ENCODE results near the gene UGT1A5.
"Not testable (repeated sequence)": the region's sequence is repeated elsewhere in the genome, so short reads cannot be mapped to it uniquely, and the experiment has no call there.

The UGT1A5 gene

DNA sequence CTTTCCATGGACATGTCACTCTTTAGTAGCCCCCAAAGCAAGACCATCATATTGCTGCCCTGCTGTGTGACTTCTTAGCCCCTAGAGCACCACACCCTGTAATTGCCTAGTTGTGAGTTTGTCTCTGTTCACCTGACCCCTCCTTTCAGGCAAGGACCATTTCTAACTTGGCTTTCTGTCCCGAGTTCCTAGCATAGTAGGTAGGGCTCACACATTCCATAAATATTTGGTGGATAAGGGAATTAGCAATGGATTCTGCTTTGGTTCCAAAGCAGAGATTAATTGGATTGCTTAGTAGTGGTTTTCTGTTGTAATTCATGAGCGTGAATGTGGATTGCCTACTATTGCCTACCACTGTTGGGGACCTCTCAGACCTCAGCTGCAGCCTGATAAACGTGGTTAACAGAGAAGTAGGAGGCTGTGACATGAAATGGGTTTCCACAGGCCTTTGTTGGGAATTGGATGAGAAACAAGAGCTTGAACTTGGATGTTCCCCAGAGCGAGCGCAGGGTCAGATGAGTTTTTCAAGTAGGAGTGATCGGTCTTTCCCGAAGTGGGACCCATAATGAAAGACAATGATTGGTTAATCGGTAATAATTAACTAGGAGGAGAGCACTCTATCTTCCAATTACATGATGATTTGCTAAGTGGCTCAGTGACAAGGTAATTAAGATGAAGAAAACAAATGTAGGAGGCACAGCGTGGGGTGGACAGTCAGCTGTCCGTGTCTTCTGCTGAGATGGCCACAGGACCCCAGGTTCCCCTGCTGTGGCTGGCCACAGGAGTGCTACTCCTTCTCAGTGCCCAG, 34.0 kb downstream of the UGT1A5 start:
- no peak for DNase-seq (ENCODE audit: low spot score)

GRCh38 chr2:233747283-233747544, 34.5 kb downstream of the UGT1A5 start:
- DNase-seq (ENCODE audit: low spot score): no peak

DNA sequence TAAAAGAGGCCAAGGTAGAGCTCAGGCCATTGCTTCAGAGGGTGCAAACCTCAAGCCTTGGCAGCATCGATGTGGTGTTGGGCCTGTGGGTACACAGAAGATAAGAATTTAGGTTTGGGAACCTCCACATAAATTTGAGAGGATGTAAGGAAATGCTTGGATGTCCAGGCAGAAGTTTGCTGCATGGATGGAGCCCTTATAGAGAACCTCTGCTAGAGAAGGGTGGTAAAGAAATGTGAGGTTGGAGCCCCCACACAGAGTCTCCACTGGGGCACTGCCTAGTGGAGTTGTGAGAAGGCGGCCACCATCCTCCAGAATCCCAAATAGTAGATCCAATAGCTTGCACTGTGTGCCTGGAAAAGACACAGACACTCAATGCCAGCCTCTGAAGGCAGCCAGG, 38.0 kb downstream of the UGT1A5 start:
- not testable (repeated sequence) for DNase-seq (ENCODE audit: low spot score)

DNA sequence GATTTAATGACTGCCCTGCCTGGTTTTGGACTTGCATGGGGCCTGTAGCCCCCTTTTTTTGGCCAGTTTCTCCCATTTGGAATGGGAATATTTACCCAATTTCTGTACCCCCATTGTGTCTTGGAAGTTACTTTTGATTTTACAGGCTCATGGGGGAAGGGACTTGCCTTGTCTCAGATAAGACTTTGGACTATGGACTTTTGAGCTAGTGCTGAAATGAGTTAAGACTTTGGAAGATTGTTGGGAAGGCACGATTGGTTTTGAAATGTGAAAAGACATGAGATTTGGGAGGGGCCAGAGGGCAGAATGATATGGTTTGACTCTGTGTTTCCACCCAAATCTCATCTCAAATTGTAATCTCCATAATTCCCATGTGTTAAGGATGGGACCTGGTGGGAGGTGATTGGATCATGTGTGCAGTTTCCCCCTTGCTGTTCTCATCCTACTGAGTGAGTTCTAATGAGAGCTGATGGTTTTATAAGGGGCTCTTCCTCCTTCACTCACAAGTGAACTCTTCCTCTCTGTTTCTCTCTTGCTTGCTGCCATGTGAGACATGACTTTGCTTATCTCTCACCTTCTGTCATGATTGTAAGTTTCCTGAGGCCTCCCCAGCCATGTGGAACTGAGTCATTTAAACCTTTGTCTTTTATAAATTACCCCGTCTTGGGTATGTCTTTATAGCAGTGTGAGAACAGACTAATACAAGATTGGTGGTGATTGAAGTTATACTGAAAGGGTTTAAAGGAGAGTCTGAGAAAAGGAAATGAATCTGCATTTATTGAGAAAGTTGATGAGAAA, 38.7 kb downstream of the UGT1A5 start:
- DNase-seq (ENCODE audit: low spot score): not testable (repeated sequence)

- no peak for DNase-seq (ENCODE audit: low spot score)
Measured at GRCh38 chr2:233754872-233755611, 42.3 kb downstream of the UGT1A5 start.

GRCh38 chr2:233756429-233757081, 43.8 kb downstream of the UGT1A5 start:
- DNase-seq (ENCODE audit: low spot score): no peak

- DNase-seq (ENCODE audit: low spot score): no peak
Measured at GRCh38 chr2:233758141-233758540, 45.4 kb downstream of the UGT1A5 start.

DNA sequence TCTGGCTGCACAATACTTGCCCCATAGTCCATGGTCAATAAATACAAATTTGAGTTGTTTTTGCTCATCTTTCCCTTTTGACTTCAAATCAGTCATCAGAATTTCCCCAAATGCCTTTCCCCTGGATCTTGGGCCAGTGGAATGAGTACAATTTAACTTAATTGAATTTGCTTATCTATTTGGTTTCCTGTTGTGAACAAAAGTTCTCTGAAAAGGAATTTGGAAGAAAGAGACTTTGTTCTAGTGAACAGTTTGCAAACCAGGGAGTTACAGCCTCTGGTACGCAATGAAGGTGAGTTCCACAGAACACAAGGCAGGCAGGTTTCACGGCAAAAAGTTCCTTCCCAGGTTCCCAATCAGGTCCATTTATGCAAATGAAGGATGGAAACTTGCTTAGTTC, 46.1 kb downstream of the UGT1A5 start:
- no peak for DNase-seq (ENCODE audit: low spot score)

- DNase-seq (ENCODE audit: low spot score): no peak
Measured at GRCh38 chr2:233760043-233760442, 47.3 kb downstream of the UGT1A5 start, which contains the start of gene UGT1A1. UGT1A1 (plus strand) TSS chr2:233760270; CDS start chr2:233760288, 18 bp downstream.

DNA sequence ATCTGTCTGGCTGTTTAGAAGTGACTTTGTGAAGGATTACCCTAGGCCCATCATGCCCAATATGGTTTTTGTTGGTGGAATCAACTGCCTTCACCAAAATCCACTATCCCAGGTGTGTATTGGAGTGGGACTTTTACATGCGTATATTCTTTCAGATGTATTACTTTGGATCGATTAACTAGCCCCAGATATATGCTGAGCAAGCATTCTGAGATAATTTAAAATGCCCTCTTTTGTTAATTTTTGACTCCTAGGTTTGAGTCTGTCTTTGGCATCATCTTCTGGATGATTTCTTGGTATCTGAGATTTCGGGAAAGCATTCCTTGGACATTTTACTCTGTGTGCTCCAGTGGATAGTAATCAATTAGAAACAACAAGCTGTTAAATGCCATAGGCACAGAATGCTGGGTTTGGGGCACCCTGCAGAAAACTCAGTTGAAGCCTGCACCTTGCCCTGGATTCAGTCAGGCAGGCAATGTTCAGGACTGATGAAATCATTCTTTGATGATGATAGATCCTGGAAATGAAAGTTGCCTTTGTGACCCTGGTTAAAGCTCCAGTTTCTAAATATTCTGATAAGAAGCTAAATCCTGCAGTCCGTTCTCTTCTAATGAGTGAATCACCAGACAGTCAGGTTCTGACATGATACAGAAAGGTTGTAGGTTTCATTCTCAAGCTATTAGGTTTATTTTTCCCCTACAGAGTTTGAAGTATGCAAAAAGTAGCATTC, 48.5 kb downstream of the UGT1A5 start:
- DNase-seq (ENCODE audit: low spot score): no peak

DNA sequence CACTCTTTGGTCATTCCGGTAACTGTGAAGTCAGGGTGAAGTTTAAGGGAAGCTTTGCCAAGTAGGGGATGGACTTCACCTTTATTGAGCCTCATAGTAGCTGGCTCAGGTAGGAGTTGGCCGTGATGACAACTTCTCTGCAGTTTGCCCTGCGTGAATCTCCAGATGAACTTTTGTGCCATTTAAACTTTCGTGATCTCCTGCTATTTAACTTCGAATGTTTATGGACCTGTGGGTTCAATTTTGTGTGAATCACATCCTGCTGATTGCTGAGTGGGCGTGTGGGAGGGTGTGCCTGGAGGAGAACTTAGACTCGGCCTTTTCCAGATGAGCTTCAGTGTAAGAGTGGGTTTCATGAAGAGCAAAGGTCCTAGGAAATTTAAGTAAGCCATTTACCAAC, 51.6 kb downstream of the UGT1A5 start:
- DNase-seq (ENCODE audit: low spot score): peak; percentile 18

GRCh38 chr2:233764761-233765160, 52.1 kb downstream of the UGT1A5 start:
- no peak for DNase-seq (ENCODE audit: low spot score)

- DNase-seq (ENCODE audit: low spot score): no peak
Measured at GRCh38 chr2:233766416-233766815, 53.7 kb downstream of the UGT1A5 start.

GRCh38 chr2:233768076-233768475, 55.4 kb downstream of the UGT1A5 start:
- no peak for DNase-seq (ENCODE audit: low spot score)

DNA sequence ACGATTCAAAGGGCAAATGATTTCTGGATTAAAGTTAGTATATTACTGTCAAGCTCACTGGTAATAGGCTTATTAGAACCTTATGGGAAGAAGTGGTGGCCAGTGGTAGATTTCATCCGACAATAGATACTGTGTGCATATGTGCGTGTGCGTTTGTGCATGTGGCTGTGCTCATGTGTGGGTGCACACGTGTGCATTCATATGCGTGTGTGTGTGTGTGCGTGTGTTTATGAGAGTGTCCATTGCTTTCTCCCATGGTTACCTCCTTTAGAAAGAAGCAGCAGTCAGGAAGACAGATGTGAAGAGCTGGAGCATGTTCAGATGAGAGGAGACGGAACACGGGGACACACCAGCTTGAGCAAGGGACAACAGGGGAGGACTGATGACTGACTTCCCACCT, 56.6 kb downstream of the UGT1A5 start:
- DNase-seq (ENCODE audit: low spot score): no peak

DNA sequence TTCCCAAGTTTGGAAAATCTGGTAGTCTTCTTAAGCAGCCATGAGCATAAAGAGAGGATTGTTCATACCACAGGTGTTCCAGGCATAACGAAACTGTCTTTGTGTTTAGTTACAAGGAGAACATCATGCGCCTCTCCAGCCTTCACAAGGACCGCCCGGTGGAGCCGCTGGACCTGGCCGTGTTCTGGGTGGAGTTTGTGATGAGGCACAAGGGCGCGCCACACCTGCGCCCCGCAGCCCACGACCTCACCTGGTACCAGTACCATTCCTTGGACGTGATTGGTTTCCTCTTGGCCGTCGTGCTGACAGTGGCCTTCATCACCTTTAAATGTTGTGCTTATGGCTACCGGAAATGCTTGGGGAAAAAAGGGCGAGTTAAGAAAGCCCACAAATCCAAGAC, 59.4 kb downstream of the UGT1A5 start:
- no peak for DNase-seq (ENCODE audit: low spot score)

DNA sequence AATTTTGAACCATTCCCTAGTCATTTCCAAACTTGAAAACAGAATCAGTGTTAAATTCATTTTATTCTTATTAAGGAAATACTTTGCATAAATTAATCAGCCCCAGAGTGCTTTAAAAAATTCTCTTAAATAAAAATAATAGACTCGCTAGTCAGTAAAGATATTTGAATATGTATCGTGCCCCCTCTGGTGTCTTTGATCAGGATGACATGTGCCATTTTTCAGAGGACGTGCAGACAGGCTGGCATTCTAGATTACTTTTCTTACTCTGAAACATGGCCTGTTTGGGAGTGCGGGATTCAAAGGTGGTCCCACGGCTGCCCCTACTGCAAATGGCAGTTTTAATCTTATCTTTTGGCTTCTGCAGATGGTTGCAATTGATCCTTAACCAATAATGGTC, 59.9 kb downstream of the UGT1A5 start:
- DNase-seq (ENCODE audit: low spot score): no peak

GRCh38 chr2:233773854-233774253, 61.1 kb downstream of the UGT1A5 start:
- no peak for DNase-seq (ENCODE audit: low spot score)

DNA sequence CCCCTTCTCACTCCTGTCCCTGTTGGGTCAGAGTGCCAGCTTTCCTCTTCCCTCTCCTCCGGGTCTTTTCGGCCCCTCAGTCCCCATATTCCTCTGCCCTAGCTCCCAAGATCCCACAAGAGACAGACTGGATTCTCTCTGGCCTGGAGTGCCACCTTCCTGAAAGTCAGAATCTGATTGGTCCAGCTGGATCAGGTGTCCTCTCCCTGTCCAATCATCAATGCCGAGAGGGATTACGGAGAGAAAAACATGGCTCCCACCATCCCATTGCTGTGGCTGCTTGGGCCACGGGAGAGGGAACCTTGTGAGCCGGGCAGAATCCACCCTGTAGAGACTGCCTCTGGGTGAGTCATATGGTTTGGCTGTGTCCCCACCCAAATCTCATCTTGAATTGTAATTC, 62.7 kb downstream of the UGT1A5 start:
- DNase-seq (ENCODE audit: low spot score): no peak

DNA sequence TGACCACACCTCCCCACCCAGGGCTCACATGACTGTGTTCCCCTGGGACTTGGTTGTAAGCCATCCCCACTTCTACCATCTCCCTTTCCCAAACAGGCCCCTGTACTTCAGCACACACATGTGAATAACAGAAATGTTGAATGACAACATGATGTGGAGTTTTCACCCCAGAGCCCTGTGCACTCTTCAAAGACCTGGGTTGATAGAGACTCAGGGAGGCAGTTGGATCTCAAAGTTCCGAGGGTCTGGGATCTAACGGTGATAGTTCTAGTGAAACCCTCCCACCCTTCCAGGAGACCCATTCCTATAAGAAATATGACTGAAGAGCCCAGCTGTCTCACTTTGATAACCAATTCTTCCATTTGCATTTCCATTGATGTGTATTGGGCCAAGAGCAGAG, 65.3 kb downstream of the UGT1A5 start, which contains the start of gene MROH2A:
Gene MROH2A, plus strand, starts transcription at position 301 of the 400 bp plus-strand sequence. CDS start 1,029 bp downstream, outside the sequence.
- no peak for DNase-seq (ENCODE audit: low spot score)

- DNase-seq (ENCODE audit: low spot score): no peak
Measured at GRCh38 chr2:233779722-233780121, 67.0 kb downstream of the UGT1A5 start.
